Skeletal muscle tissue (tissue), 4 donors: ENCODE results near the gene CDHR3. TPM values are rescaled to one million over a fixed set of nuclear protein-coding genes. Genes with fewer than 3 reads are reported as not detected.

ENCODE experiments used
- H3K27ac ChIP-seq: one replicate; pipeline ENCODE4 v1.7.0; 2013; ENCODE audit warnings: mild to moderate bottlenecking, low read depth, low read length, inconsistent platforms
- H3K27me3 ChIP-seq, 3 donors: one replicate each; pipeline ENCODE4 v1.7.0; 2013; ENCODE audit warnings: low read length in 3 of 3; ENCODE audit not compliant: control insufficient read depth in 3 of 3, insufficient read depth in 3 of 3
- H3K36me3 ChIP-seq, 3 donors: one replicate each; pipeline ENCODE4 v1.7.0; 2013; ENCODE audit warnings: low read length in 3 of 3; ENCODE audit not compliant: control insufficient read depth in 3 of 3, insufficient read depth in 3 of 3
- H3K4me1 ChIP-seq, 3 donors: one replicate each; pipeline ENCODE4 v1.7.0; 2013; ENCODE audit warnings: low read length in 3 of 3, mild to moderate bottlenecking in 3 of 3; ENCODE audit not compliant: control insufficient read depth in 3 of 3, insufficient read depth in 3 of 3
- H3K4me3 ChIP-seq, 3 donors: one replicate each; pipeline ENCODE4 v1.7.0; 2013; ENCODE audit warnings: low read length in 3 of 3
- H3K9ac ChIP-seq, 3 donors: one replicate each; pipeline ENCODE4 v1.7.0; 2013; ENCODE audit warnings: low read length in 3 of 3, mild to moderate bottlenecking in 3 of 3, moderate library complexity in 2 of 3, low read depth in 1 of 3
- H3K9me3 ChIP-seq, 3 donors: one replicate each; pipeline ENCODE4 v1.7.0; 2013; ENCODE audit warnings: low read length in 3 of 3; ENCODE audit not compliant: control insufficient read depth in 3 of 3
- total RNA-seq: library from RNA; depleted of rRNA; stranded (reverse); fragments of >200 nt; gene quantifications from one replicate; pipeline ENCODE4 v1.2.3, GENCODE V29; 2014
- donor health status: Osteomylitis.

CDHR3 gene
- total RNA-seq, 1 donor from 2014 or later, result 12.0 TPM

- Histone ChIP-seq H3K9ac (no peak overlapping the region), H3K4me1 (peaks cover 4 to 32% (median 30%) of the 10 kb centered on the region in 3 donors), H3K4me3 (no peak overlapping the region), H3K36me3 (no peaks in the 10 kb centered on the region), H3K27ac (no peak overlapping the region), H3K9me3 (no peaks in the 10 kb centered on the region), H3K27me3 (no peaks in the 10 kb centered on the region)
These were observed 111.2 kb downstream of the CDHR3 start for GRCh38 chr7:106074257-106074656.

- H3K27me3 ChIP-seq, result no peaks in the 10 kb centered on the region
These were observed 112.9 kb downstream of the CDHR3 start for GRCh38 chr7:106075937-106076336.

GRCh38 chr7:106076537-106076936 lies 113.5 kb downstream of the CDHR3 start:
- Histone ChIP-seq H3K36me3 (no peaks in the 10 kb centered on the region), H3K9me3 (no peaks in the 10 kb centered on the region), H3K4me3 (no peak overlapping the region), H3K27ac (no peak overlapping the region), H3K4me1 (peaks cover 13 to 29% (median 26%) of the 10 kb centered on the region in 3 donors), H3K9ac (no peak overlapping the region), H3K27me3 (no peaks in the 10 kb centered on the region)

More at GRCh38 chr7:106075937-106076336, 112.9 kb downstream of the CDHR3 start:
- Histone ChIP-seq H3K9me3 (no peaks in the 10 kb centered on the region), H3K4me3 (no peak overlapping the region), H3K36me3 (no peaks in the 10 kb centered on the region), H3K4me1 (peaks cover 13 to 29% (median 28%) of the 10 kb centered on the region in 3 donors), H3K9ac (no peak overlapping the region), H3K27ac (no peak overlapping the region)

GRCh38 chr7:106080300-106080987 lies 117.4 kb downstream of the CDHR3 start:
- no peaks in the 10 kb centered on the region for H3K27me3 ChIP-seq
- no peaks in the 10 kb centered on the region for H3K36me3 ChIP-seq
- H3K9me3 ChIP-seq, result no peaks in the 10 kb centered on the region
- H3K4me3 ChIP-seq, result peak overlapping the region in 1 of 3 donors; percentile 24
- peak overlapping the region in 2 of 3 donors; percentile 2 to 10 for H3K9ac ChIP-seq
- no peak overlapping the region for H3K27ac ChIP-seq
- peaks cover 8 to 10% (median 10%) of the 10 kb centered on the region in 3 donors for H3K4me1 ChIP-seq

GRCh38 chr7:106082087-106082854 lies 119.2 kb downstream of the CDHR3 start:
- Histone ChIP-seq H3K27ac (no peak overlapping the region), H3K9me3 (no peaks in the 10 kb centered on the region), H3K27me3 (no peaks in the 10 kb centered on the region), H3K4me1 (peaks cover 8 to 10% (median 10%) of the 10 kb centered on the region in 3 donors), H3K4me3 (no peak overlapping the region), H3K36me3 (no peaks in the 10 kb centered on the region), H3K9ac (no peak overlapping the region)

Other genes with a start within 250 kb of the CDHR3 start
- gene ATXN7L1, start 86.7 kb upstream of the CDHR3 start, total RNA-seq, result 6.3 TPM
- 53.2 TPM for gene SYPL1, start 149.0 kb downstream of the CDHR3 start, total RNA-seq